Ramos (cell line): ENCODE data around the gene CCZ1.
"Not testable (repeated sequence)": the region's sequence is repeated elsewhere in the genome, so short reads cannot be mapped to it uniquely, and the experiment has no call there.

ENCODE experiments used
- in situ Hi-C: fragments of 300-500 bp; cut with MboI; formaldehyde crosslinking; loops from one replicate; pipeline ENCODE4 v1.14.3; 2022; ENCODE audit warnings: low sequenced_read_pairs; ENCODE audit not compliant: unreplicated experiment

CCZ1 gene

GRCh38 chr7:5904726-5905125 lies 6.2 kb downstream of the CCZ1 start:
- in situ Hi-C loops, result not testable (repeated sequence)

GRCh38 chr7:5908835-5909234 lies 10.3 kb downstream of the CCZ1 start:
- in situ Hi-C loops, result not testable (repeated sequence)

- in situ Hi-C loops, result not testable (repeated sequence)
These were observed 18.0 kb downstream of the CCZ1 start for GRCh38 chr7:5916529-5916928.

GRCh38 chr7:5924180-5924579 lies 25.6 kb downstream of the CCZ1 start:
- in situ Hi-C loops, result not testable (repeated sequence)

- in situ Hi-C loops, result not testable (repeated sequence)
These were observed 26.1 kb downstream of the CCZ1 start for GRCh38 chr7:5924630-5925029.

- in situ Hi-C loops, result not testable (repeated sequence)
These were observed 27.8 kb downstream of the CCZ1 start for GRCh38 chr7:5926263-5926870.

GRCh38 chr7:5930290-5930689 lies 31.8 kb downstream of the CCZ1 start:
- in situ Hi-C loops, result not testable (repeated sequence)

GRCh38 chr7:5931250-5931649 lies 32.7 kb downstream of the CCZ1 start:
- in situ Hi-C loops, result not testable (repeated sequence)

- in situ Hi-C loops, result not testable (repeated sequence)
These were observed 33.5 kb downstream of the CCZ1 start for GRCh38 chr7:5931905-5932644.

- in situ Hi-C loops, result not testable (repeated sequence)
These were observed 36.5 kb downstream of the CCZ1 start for GRCh38 chr7:5934945-5935450.

- in situ Hi-C loops, result not testable (repeated sequence)
These were observed 64.7 kb downstream of the CCZ1 start for GRCh38 chr7:5963205-5963604.

GRCh38 chr7:5963810-5964209 lies 65.3 kb downstream of the CCZ1 start:
- in situ Hi-C loops, result not testable (repeated sequence)

GRCh38 chr7:5970347-5970911 lies 71.9 kb downstream of the CCZ1 start, which contains the start of gene RSPH10B:
Gene RSPH10B (minus strand): TSS chr7:5970689. CDS start chr7:5967116, 3,573 bp downstream.
- in situ Hi-C loops, result not testable (repeated sequence)

- in situ Hi-C loops, result not testable (repeated sequence)
These were observed 75.0 kb downstream of the CCZ1 start for GRCh38 chr7:5973580-5973979.
